K562 (cell line): Measurements from ENCODE around the gene ZMAT2. TPM values are rescaled to one million over a fixed set of nuclear protein-coding genes. Genes with fewer than 3 reads are reported as not detected.

Source experiments
- BCOR ChIP-seq: fragments of 450-650 bp; IDR thresholded peaks from 2 replicates; pipeline ENCODE4 v1.6.1; 2016
- CAMTA2 ChIP-seq: fragments of 250-450 bp; sonication (Bioruptor Pico); conservative IDR thresholded peaks from 2 replicates; pipeline ENCODE4 v1.5.1; 2022
- HDAC3 ChIP-seq: fragments of 450-650 bp; IDR thresholded peaks from 2 replicates; pipeline ENCODE4 v1.6.1; 2018; ENCODE audit warnings: borderline replicate concordance, mild to moderate bottlenecking, moderate library complexity; ENCODE audit not compliant: partially characterized antibody
- KLF1 ChIP-seq: fragments of 450-650 bp; IDR thresholded peaks from 2 replicates; pipeline ENCODE4 v1.6.1; 2016; ENCODE audit warnings: missing genetic modification characterization, missing compliant biosample characterization
- MYNN ChIP-seq, 2 experiments: sonication (generic); formaldehyde crosslinking in 1 of 2; IDR thresholded peaks; 2 replicates each; pipeline versions ENCODE4 v1.5.0 to v1.6.1; 2016 to 2020; ENCODE audit warnings: antibody characterized with exemption in 1 of 2, missing genetic modification reagents in 1 of 2
- SOX6 ChIP-seq: fragments of 450-650 bp; IDR thresholded peaks from 2 replicates; pipeline ENCODE4 v1.6.1; 2014; ENCODE audit warnings: mild to moderate bottlenecking
- SRSF3 ChIP-seq: fragments of 200-400 bp; formaldehyde crosslinking; IDR thresholded peaks from 2 replicates; pipeline ENCODE4 v1.6.1; 2016; ENCODE audit warnings: mild to moderate bottlenecking, low read length, moderate library complexity; ENCODE audit not compliant: insufficient read depth
- ZNF143 ChIP-seq: sonication (generic); formaldehyde crosslinking; IDR thresholded peaks from 2 replicates; pipeline ENCODE4 v1.9.0; 2022; ENCODE audit warnings: mild to moderate bottlenecking, missing genetic modification reagents
- ZNF197 ChIP-seq: fragments of 200-800 bp; sonication (Bioruptor generic); IDR thresholded peaks from 2 replicates; pipeline ENCODE4 v1.6.1; 2016; ENCODE audit warnings: low read depth, missing genetic modification characterization, missing compliant biosample characterization
- ZNF655 ChIP-seq: fragments of 250-450 bp; sonication (Bioruptor Pico); IDR thresholded peaks from 2 replicates; pipeline ENCODE4 v1.5.0; 2021
- polyA plus RNA-seq, 8 experiments: library from polyadenylated mRNA; depleted of rRNA in 4 of 8; stranded (reverse) in 5 of 8; unstranded in 3 of 8; fragments of >200 nt; fragmentation: Nextera tagmentation in 2 of 8; fragmentation: Illumina TruSeq in 1 of 8; extraction: Ambion mirVana in 2 of 8; extraction: Trizol in 1 of 8; gene quantifications; 2 replicates each; pipeline versions ENCODE4 v1.2.1 to v1.2.3, GENCODE V29; 2011 to 2014; ENCODE audit warnings: inconsistent platforms in 1 of 8, missing spikeins in 1 of 8
- total RNA-seq, 7 experiments: library from RNA; depleted of rRNA in 6 of 7; stranded (reverse); fragments of >200 nt in 6 of 7; fragmentation: Illumina TruSeq in 2 of 7; extraction: Trizol in 2 of 7; gene quantifications; 2 replicates each; pipeline versions ENCODE4 v1.2.1 to v1.2.3, GENCODE V29; 2011 to 2021; ENCODE audit warnings: low replicate concordance in 1 of 7
- TF ChIP-seq, protein P1 (sequence below), 2 experiments: fragments of 450-650 bp; conservative IDR thresholded peaks; 2 replicates each; pipeline ENCODE4 v1.6.1; 2017; ENCODE audit warnings: mild to moderate bottlenecking in 2 of 2, moderate library complexity in 2 of 2

The ZMAT2 gene
- total and polyA plus RNA-seq, 9 of the 15 experiments (the other 6 are each of a cell fraction or from before 2014, with no cell fraction given), result 44.2 to 101 (median 69.2) TPM

GRCh38 chr5:140700177-140701144 lies at the start of gene ZMAT2 (continued):
- TF ChIP-seq ZNF655 (CRISPR knock-in tag), result no peak
- no peak for TF ChIP-seq HDAC3
- TF ChIP-seq SRSF3, result no peak
- TF ChIP-seq, protein P1, sequence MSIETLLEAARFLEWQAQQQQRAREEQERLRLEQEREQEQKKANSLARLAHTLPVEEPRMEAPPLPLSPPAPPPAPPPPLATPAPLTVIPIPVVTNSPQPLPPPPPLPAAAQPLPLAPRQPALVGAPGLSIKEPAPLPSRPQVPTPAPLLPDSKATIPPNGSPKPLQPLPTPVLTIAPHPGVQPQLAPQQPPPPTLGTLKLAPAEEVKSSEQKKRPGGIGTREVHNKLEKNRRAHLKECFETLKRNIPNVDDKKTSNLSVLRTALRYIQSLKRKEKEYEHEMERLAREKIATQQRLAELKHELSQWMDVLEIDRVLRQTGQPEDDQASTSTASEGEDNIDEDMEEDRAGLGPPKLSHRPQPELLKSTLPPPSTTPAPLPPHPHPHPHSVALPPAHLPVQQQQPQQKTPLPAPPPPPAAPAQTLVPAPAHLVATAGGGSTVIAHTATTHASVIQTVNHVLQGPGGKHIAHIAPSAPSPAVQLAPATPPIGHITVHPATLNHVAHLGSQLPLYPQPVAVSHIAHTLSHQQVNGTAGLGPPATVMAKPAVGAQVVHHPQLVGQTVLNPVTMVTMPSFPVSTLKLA (conservative IDR thresholded peaks at IDR 0.05), result peak; percentile 60 to 80
- no peak for TF ChIP-seq SOX6
- no peak for TF ChIP-seq BCOR
- TF ChIP-seq KLF1 (tag), result no peak
- TF ChIP-seq MYNN (IDR thresholded peaks at IDR 0.05), result no peak
- no peak for TF ChIP-seq MYNN (CRISPR knock-in tag; IDR thresholded peaks at IDR 0.05)
- TF ChIP-seq ZNF197, result no peak
- TF ChIP-seq CAMTA2, result no peak
- no peak for TF ChIP-seq ZNF143
